Lower lobe of right lung (tissue), 2 donors: ENCODE results near the gene FRYL. TPM values are rescaled to one million over a fixed set of nuclear protein-coding genes. Genes with fewer than 3 reads are reported as not detected.

Source experiments
- ATAC-seq, 2 donors: fragments of 200-7000 bp; cut with Tn5 transposase; one replicate each; pipeline ENCODE4 v1.9.1; 2020 to 2022; ENCODE audit warnings: mild to moderate bottlenecking in 2 of 2, moderate library complexity in 2 of 2
- DNase-seq: peaks from one replicate; pipeline ENCODE4 v3.0.0-alpha.2; 2020
- H3K27ac ChIP-seq: fragments of 200-600 bp; one replicate; pipeline ENCODE4 v1.8.0; 2022
- H3K27me3 ChIP-seq: fragments of 200-600 bp; one replicate; pipeline ENCODE4 v1.8.0; 2022; ENCODE audit warnings: low read depth
- H3K36me3 ChIP-seq: fragments of 200-600 bp; one replicate; pipeline ENCODE4 v1.8.0; 2022; ENCODE audit warnings: mild to moderate bottlenecking
- H3K4me1 ChIP-seq: fragments of 200-600 bp; one replicate; pipeline ENCODE4 v1.8.0; 2022
- H3K4me3 ChIP-seq: fragments of 200-600 bp; one replicate; pipeline ENCODE4 v1.8.0; 2022; ENCODE audit warnings: mild to moderate bottlenecking
- H3K9me3 ChIP-seq: fragments of 200-600 bp; one replicate; pipeline ENCODE4 v1.8.0; 2022
- CTCF ChIP-seq: fragments of 200-600 bp; IDR thresholded peaks from one replicate; pipeline ENCODE4 v1.8.0; 2022; ENCODE audit warnings: antibody characterized with exemption, mild to moderate bottlenecking
- intact Hi-C: fragments of 100-400 bp; cut with DNase I; formaldehyde crosslinking; loops from one replicate; pipeline ENCODE4 v1.11.0; 2022
- total RNA-seq: library from RNA; stranded (reverse); fragmentation: NEBNext Ultra II Directional; extraction: Animal tissue kit (Norgen Biotek cat#: 25700); gene quantifications from one replicate; pipeline ENCODE4 v1.2.1, GENCODE V29; 2021
- donor health status: DM: no; HTN: yes; CAD: no; lungs with severe emphysema.

FRYL gene
- total RNA-seq, 1 donor from 2014 or later, result 85.0 TPM

GRCh38 chr4:48693856-48694574 lies 86.1 kb downstream of the FRYL start:
- H3K27ac ChIP-seq, result no peak overlapping the region
- no peaks in the 10 kb centered on the region for H3K9me3 ChIP-seq
- H3K4me1 ChIP-seq, result peaks cover 21% of the 10 kb centered on the region
- no peaks in the 10 kb centered on the region for H3K36me3 ChIP-seq
- no peak for TF ChIP-seq CTCF
- DNase-seq (no peak), ATAC-seq (no peak)
- intact Hi-C loops, result no loop called here
- H3K27me3 ChIP-seq, result no peaks in the 10 kb centered on the region
- no peak overlapping the region for H3K4me3 ChIP-seq

GRCh38 chr4:48692897-48693296 lies 87.2 kb downstream of the FRYL start:
- Histone ChIP-seq H3K27me3 (no peaks in the 10 kb centered on the region), H3K4me1 (peaks cover 10% of the 10 kb centered on the region), H3K36me3 (no peaks in the 10 kb centered on the region), H3K4me3 (no peak overlapping the region), H3K9me3 (no peaks in the 10 kb centered on the region), H3K27ac (no peak overlapping the region)
- ATAC-seq, result no peak
- no peak for TF ChIP-seq CTCF
- intact Hi-C loops, result no loop called here
- no peak for DNase-seq

GRCh38 chr4:48692044-48692443 lies 88.0 kb downstream of the FRYL start:
- Histone ChIP-seq H3K9me3 (no peaks in the 10 kb centered on the region), H3K36me3 (no peaks in the 10 kb centered on the region), H3K27ac (no peak overlapping the region), H3K4me1 (peaks cover 5% of the 10 kb centered on the region), H3K4me3 (no peak overlapping the region), H3K27me3 (no peaks in the 10 kb centered on the region)
- TF ChIP-seq CTCF, result no peak
- ATAC-seq (no peak), DNase-seq (no peak)
- intact Hi-C loops, result no loop called here

GRCh38 chr4:48688953-48689352 lies 91.1 kb downstream of the FRYL start:
- no peak for ATAC-seq
- Histone ChIP-seq H3K9me3 (no peaks in the 10 kb centered on the region), H3K36me3 (no peaks in the 10 kb centered on the region), H3K27ac (no peak overlapping the region), H3K4me3 (no peak overlapping the region), H3K4me1 (peaks cover 13% of the 10 kb centered on the region), H3K27me3 (no peaks in the 10 kb centered on the region)
- intact Hi-C loops, result no loop called here
- no peak for TF ChIP-seq CTCF
- DNase-seq, result no peak

GRCh38 chr4:48687313-48688051 lies 92.6 kb downstream of the FRYL start:
- Histone ChIP-seq H3K9me3 (no peaks in the 10 kb centered on the region), H3K4me1 (peaks cover 18% of the 10 kb centered on the region), H3K27me3 (no peaks in the 10 kb centered on the region), H3K27ac (no peak overlapping the region), H3K36me3 (no peaks in the 10 kb centered on the region), H3K4me3 (no peak overlapping the region)
- TF ChIP-seq CTCF, result no peak
- DNase-seq, result no peak
- ATAC-seq, result no peak
- intact Hi-C loops, result no loop called here
